ENCODE data around the gene CCDC87.
"Not testable (repeated sequence)": the region's sequence is repeated elsewhere in the genome, so short reads cannot be mapped to it uniquely, and the experiment has no call there.

Gene CCDC87, protein sequence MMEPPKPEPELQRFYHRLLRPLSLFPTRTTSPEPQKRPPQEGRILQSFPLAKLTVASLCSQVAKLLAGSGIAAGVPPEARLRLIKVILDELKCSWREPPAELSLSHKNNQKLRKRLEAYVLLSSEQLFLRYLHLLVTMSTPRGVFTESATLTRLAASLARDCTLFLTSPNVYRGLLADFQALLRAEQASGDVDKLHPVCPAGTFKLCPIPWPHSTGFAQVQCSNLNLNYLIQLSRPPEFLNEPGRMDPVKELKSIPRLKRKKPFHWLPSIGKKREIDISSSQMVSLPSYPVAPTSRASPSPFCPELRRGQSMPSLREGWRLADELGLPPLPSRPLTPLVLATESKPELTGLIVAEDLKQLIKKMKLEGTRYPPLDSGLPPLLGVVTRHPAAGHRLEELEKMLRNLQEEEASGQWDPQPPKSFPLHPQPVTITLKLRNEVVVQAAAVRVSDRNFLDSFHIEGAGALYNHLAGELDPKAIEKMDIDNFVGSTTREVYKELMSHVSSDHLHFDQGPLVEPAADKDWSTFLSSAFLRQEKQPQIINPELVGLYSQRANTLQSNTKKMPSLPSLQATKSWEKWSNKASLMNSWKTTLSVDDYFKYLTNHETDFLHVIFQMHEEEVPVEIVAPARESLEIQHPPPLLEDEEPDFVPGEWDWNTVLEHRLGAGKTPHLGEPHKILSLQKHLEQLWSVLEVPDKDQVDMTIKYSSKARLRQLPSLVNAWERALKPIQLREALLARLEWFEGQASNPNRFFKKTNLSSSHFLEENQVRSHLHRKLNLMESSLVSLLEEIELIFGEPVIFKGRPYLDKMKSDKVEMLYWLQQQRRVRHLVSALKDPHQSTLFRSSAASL

DNA sequence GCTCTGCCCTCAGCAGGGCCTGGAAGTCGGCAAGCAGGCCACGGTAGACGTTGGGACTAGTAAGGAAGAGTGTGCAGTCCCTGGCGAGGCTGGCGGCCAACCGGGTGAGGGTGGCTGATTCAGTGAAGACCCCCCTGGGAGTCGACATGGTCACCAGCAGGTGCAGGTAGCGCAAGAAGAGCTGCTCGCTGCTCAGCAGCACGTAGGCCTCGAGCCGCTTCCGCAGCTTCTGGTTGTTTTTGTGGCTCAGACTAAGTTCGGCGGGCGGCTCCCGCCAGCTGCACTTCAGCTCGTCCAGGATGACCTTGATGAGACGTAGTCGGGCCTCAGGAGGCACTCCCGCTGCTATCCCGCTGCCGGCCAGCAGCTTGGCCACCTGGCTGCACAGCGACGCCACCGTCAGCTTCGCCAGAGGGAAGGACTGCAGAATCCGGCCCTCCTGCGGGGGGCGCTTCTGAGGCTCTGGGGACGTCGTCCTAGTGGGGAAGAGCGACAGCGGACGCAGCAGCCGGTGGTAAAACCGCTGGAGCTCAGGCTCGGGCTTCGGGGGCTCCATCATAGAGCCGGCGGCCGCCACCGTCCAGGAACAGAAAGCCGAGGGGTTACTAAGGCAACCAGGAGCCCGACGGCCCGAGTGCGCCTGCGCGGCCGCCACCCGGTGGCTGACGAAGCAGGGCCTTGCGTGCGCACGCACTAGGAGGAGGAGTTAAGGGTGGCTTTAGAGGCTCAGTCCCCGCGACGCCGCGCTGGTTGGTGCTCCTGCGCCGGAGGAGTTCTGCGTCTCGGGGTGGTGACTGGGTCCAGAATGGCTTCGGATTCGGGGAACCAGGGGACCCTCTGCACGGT lies at the start of gene CCDC87, which contains the start of gene CCS:
CCDC87 (minus strand) TSS at position 607 of the 846 bp plus-strand sequence; CDS start at position 559, 48 bp downstream.
CCS (plus strand) TSS at position 729 of the 846 bp plus-strand sequence; CDS start at position 806, 77 bp downstream.
- H3K36me3 ChIP-seq (ENCODE audit: control insufficient read depth, insufficient read depth, low read length): no peaks in the 10 kb centered on the region
- TF ChIP-seq, protein P1, sequence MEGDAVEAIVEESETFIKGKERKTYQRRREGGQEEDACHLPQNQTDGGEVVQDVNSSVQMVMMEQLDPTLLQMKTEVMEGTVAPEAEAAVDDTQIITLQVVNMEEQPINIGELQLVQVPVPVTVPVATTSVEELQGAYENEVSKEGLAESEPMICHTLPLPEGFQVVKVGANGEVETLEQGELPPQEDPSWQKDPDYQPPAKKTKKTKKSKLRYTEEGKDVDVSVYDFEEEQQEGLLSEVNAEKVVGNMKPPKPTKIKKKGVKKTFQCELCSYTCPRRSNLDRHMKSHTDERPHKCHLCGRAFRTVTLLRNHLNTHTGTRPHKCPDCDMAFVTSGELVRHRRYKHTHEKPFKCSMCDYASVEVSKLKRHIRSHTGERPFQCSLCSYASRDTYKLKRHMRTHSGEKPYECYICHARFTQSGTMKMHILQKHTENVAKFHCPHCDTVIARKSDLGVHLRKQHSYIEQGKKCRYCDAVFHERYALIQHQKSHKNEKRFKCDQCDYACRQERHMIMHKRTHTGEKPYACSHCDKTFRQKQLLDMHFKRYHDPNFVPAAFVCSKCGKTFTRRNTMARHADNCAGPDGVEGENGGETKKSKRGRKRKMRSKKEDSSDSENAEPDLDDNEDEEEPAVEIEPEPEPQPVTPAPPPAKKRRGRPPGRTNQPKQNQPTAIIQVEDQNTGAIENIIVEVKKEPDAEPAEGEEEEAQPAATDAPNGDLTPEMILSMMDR (IDR thresholded peaks at IDR 0.05): peak; percentile 43
- H3K9me3 ChIP-seq (ENCODE audit: control insufficient read depth, low read length): no peaks in the 10 kb centered on the region
- H3K4me2 ChIP-seq (ENCODE audit: low read length): peak within 1 kb of the TSS; percentile 93
- H2AFZ ChIP-seq: peak within 1 kb of the TSS; percentile 95
- peak within 1 kb of the TSS; percentile 37 for H3K9ac ChIP-seq
- H3K4me3 ChIP-seq (ENCODE audit: low read depth, low read length): peak within 1 kb of the TSS; percentile 91
- peak within 1 kb of the TSS; percentile 65 for H3K27ac ChIP-seq
- peaks cover 6% of the 10 kb centered on the region for H3K4me1 ChIP-seq
- no peaks in the 10 kb centered on the region for H3K27me3 ChIP-seq (ENCODE audit: control insufficient read depth, insufficient read depth, low read length)
- peaks cover 8% of the 10 kb centered on the region for H3K79me2 ChIP-seq

DNA sequence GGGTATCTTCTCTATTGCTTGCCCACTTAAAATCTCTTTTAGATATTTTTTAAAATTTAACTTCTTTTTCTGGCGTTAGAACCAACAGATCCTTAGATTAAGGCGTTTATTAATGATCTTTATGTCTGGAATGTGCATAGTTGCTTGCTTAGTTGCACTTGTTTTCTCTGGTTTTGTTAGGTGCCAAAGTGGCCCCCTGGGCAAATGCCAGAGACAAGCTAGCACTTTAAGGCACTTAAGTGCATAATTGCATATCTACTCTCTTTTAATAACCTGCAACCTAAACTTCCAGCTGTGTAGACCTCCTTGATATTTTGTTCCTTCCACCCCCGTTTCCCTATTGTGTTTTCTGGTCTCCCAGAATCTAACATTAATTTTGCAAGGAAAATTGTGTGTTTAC lies 49.0 kb upstream of the CCDC87 start:
- H3K4me1 ChIP-seq: peaks cover 8% of the 10 kb centered on the region

DNA sequence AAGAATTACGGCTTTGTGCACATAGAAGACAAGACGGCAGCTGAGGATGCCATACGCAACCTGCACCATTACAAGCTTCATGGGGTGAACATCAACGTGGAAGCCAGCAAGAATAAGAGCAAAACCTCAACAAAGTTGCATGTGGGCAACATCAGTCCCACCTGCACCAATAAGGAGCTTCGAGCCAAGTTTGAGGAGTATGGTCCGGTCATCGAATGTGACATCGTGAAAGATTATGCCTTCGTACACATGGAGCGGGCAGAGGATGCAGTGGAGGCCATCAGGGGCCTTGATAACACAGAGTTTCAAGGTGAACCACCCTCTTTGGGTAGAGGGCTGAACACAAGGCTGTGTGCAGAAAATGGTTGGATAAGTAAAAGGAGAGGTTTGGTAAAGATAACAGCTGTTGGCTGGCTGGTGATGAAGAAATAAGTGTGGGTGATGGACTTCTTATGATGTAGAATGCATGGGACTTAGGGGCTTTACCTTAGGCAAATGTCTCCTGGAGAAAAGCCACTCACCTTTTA lies 47.0 kb upstream of the CCDC87 start:
- peak overlapping the region; percentile 89 for H3K4me2 ChIP-seq (ENCODE audit: low read length)
- H3K27me3 ChIP-seq (ENCODE audit: control insufficient read depth, insufficient read depth, low read length); H3K36me3 ChIP-seq (ENCODE audit: control insufficient read depth, insufficient read depth, low read length); H2AFZ ChIP-seq; H3K4me3 ChIP-seq (ENCODE audit: low read depth, low read length); H3K9me3 ChIP-seq (ENCODE audit: control insufficient read depth, low read length); H3K27ac ChIP-seq; H3K9ac ChIP-seq; H3K4me1 ChIP-seq: not testable (repeated sequence)
- peaks cover 43% of the 10 kb centered on the region for H3K79me2 ChIP-seq

More for the DNA sequence above, 49.0 kb upstream of the CCDC87 start:
- no peaks in the 10 kb centered on the region for H3K27me3 ChIP-seq (ENCODE audit: control insufficient read depth, insufficient read depth, low read length)
- no peaks in the 10 kb centered on the region for H3K36me3 ChIP-seq (ENCODE audit: control insufficient read depth, insufficient read depth, low read length)
- H3K4me2 ChIP-seq (ENCODE audit: low read length): peak overlapping the region; percentile 35
- H3K79me2 ChIP-seq: peaks cover 46% of the 10 kb centered on the region
- no peaks in the 10 kb centered on the region for H3K9me3 ChIP-seq (ENCODE audit: control insufficient read depth, low read length)
- H3K27ac ChIP-seq: no peak overlapping the region
- no peak overlapping the region for H2AFZ ChIP-seq
- peak overlapping the region; percentile 33 for H3K4me3 ChIP-seq (ENCODE audit: low read depth, low read length)
- H3K9ac ChIP-seq: no peak overlapping the region
- TF ChIP-seq, protein P1 (IDR thresholded peaks at IDR 0.05): no peak

DNA sequence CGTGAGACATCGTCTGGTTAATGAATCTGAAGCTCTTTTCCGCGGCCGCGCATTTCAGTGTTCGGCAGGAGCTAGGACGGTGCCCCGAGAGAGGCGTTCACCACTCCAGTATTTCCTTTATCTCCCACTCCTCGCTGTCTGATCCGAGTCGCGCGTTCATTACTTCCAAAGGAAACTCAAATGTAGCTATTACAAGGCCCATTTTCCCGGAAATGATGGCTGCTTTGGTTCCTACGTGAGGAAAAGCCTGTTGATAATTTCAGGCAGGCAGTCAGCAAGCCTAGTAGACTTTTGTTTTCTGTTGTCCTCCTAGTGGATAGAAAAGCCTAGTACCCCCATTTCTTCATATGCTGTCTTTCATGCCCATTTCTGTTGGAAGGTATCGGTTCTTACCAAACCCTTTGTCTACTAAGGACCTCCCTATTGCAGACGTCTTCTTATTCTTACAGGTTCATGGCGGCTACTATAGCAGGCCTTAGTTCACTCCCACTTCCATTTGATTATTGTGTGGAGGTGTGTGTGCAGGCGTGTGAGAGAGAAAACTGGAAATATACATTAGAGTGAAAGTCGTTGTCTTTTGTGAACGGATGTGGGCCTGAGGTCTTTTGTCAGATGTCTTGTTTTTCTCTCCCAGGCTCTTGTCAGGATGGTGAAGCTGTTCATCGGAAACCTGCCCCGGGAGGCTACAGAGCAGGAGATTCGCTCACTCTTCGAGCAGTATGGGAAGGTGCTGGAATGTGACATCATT lies 46.4 kb upstream of the CCDC87 start:
- peak overlapping the region; percentile 38 for H3K9ac ChIP-seq
- H3K27me3 ChIP-seq (ENCODE audit: control insufficient read depth, insufficient read depth, low read length): no peaks in the 10 kb centered on the region
- peak overlapping the region; percentile 87 for H3K27ac ChIP-seq
- peaks cover 42% of the 10 kb centered on the region for H3K79me2 ChIP-seq
- peak overlapping the region; percentile 97 for H3K4me3 ChIP-seq (ENCODE audit: low read depth, low read length)
- H3K36me3 ChIP-seq (ENCODE audit: control insufficient read depth, insufficient read depth, low read length): no peaks in the 10 kb centered on the region
- H3K9me3 ChIP-seq (ENCODE audit: control insufficient read depth, low read length): no peaks in the 10 kb centered on the region
- H3K4me1 ChIP-seq: peaks cover 8% of the 10 kb centered on the region
- peak overlapping the region; percentile 89 for H3K4me2 ChIP-seq (ENCODE audit: low read length)
- H2AFZ ChIP-seq: peak overlapping the region; percentile 43
- TF ChIP-seq, protein P1 (IDR thresholded peaks at IDR 0.05): no peak
